Natural killer cell (primary cell): ENCODE measurements around the gene CCDC186. TPM values are rescaled to one million over a fixed set of nuclear protein-coding genes. Genes with fewer than 3 reads are reported as not detected.

Experiments used
- ATAC-seq, 3 donors: fragments of 150-1000 bp in 2 of 3; fragments of 200-7000 bp in 1 of 3; cut with Tn5 transposase; 1 replicate in 1 of 3; 2 replicates in 2 of 3; pipeline ENCODE4 v1.10.0; 2021; ENCODE audit warnings: mild to moderate bottlenecking in 2 of 3, moderate library complexity in 2 of 3
- DNase-seq, 2 donors: peaks; one replicate each; pipeline versions ENCODE4 v3.0.0 to v3.0.0-alpha.2; 2013 to 2021; ENCODE audit warnings: mixed read lengths in 1 of 2
- H3K27ac ChIP-seq: one replicate; pipeline ENCODE4 v1.5.1; 2013; ENCODE audit warnings: mild to moderate bottlenecking, low read length
- H3K27me3 ChIP-seq: one replicate; pipeline ENCODE4 v1.6.1; 2013; ENCODE audit warnings: low read length; ENCODE audit not compliant: control insufficient read depth, insufficient read depth
- H3K36me3 ChIP-seq: one replicate; pipeline ENCODE4 v1.6.1; 2013; ENCODE audit warnings: low read length; ENCODE audit not compliant: control insufficient read depth, insufficient read depth
- H3K4me1 ChIP-seq: one replicate; pipeline ENCODE4 v1.6.1; 2013; ENCODE audit warnings: low read length; ENCODE audit not compliant: control insufficient read depth, insufficient read depth
- H3K4me3 ChIP-seq: one replicate; pipeline ENCODE4 v1.5.1; 2013; ENCODE audit warnings: low read length
- H3K9me3 ChIP-seq: one replicate; pipeline ENCODE4 v1.6.1; 2013; ENCODE audit warnings: low read length; ENCODE audit not compliant: control insufficient read depth, insufficient read depth
- H3K27ac Mint-ChIP-seq, 2 donors: one replicate each; pipeline ENCODE4 v1.8.0; 2022; ENCODE audit warnings: mild to moderate bottlenecking in 2 of 2, mixed read lengths in 2 of 2, moderate library complexity in 1 of 2
- H3K27me3 Mint-ChIP-seq, 2 donors: one replicate each; pipeline ENCODE4 v1.8.0; 2022; ENCODE audit warnings: low read depth in 2 of 2, mixed read lengths in 2 of 2
- H3K36me3 Mint-ChIP-seq: one replicate; pipeline ENCODE4 v1.8.0; 2022; ENCODE audit warnings: mixed read lengths
- H3K4me1 Mint-ChIP-seq, 2 donors: one replicate each; pipeline ENCODE4 v1.8.0; 2022; ENCODE audit warnings: mixed read lengths in 2 of 2
- H3K4me3 Mint-ChIP-seq: one replicate; pipeline ENCODE4 v1.8.0; 2022; ENCODE audit warnings: mild to moderate bottlenecking, moderate library complexity, mixed read lengths
- H3K9me3 Mint-ChIP-seq, 2 donors: one replicate each; pipeline ENCODE4 v1.8.0; 2022; ENCODE audit warnings: mixed read lengths in 2 of 2
- WGBS: methylation state at CpG from one replicate; pipeline ENCODE4 v1.1.7; 2013; ENCODE audit warnings: missing lambda C conversion rate; ENCODE audit not compliant: insufficient coverage; 5-methylcytosine and 5-hydroxymethylcytosine counted together
- intact Hi-C: fragments of 100-400 bp; cut with micrococcal nuclease; formaldehyde crosslinking; loops from one replicate; pipeline ENCODE4 v1.14.2; 2022
- total RNA-seq, 4 donors: library from RNA; stranded (reverse); fragments of 120-200 nt in 1 of 4; gene quantifications; one replicate each; pipeline versions ENCODE4 v1.2.3 to v1.2.4, GENCODE V29; 2013 to 2022
- TF ChIP-seq, protein P1 (sequence below): fragments of 200-600 bp; IDR thresholded peaks from one replicate; pipeline ENCODE4 v1.8.0; 2022; ENCODE audit warnings: antibody characterized with exemption

The CCDC186 gene
- total RNA-seq, 3 donors from 2014 or later (not counting 1 experiment from before 2014, with no cell fraction given): 51.1 to 66.9 (median 54.0) TPM

DNA sequence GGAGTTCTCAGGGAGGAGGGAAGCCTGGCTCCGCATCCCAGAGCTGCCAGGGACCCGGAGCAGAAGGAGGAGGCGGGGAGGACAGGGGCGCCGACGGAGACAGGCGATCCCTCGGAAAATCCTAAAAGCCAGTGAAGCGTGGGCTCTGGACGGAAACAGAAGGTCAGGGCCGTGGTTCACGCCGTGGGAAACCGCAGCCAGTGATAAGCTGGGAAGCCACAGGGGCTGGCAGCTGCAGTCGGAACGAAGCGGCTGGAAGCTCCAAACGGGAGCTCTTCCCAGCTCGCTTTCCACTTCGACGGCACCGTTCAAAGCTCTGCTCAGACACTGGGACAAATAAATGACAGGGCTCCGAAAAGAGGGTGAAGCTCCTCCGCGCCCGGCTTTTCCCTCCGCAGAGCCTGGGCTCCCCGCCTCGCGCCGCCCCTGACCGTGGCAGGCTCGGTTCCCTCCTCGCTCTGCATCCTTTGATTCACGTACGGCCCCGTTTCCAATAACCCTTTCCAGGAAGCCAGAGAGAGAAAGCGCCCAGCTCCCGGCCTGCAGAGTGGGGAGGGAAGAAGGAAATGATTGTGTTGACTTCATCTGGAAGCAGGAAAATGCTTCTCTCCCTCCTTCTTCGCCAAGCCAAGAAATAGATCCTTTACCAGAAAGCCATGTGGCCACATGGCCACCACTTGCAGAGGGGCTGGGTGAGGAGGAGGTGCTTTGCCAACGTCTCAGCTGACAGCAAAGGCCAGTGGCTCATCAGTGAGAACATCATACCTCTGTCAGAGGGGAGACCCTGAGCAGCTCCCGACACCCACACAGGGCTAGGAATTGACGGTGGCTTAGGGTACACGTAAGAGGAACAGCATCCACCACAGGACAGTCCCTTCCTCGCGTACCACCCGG lies 72.9 kb downstream of the CCDC186 start:
- peaks cover 8% of the 10 kb centered on the region for H3K36me3 Mint-ChIP-seq
- intact Hi-C loops: no loop called here
- Histone ChIP-seq H3K36me3 (no peaks in the 10 kb centered on the region), H3K27me3 (peaks cover 13% of the 10 kb centered on the region), H3K4me1 (peaks cover 41% of the 10 kb centered on the region), H3K4me3 (no peak overlapping the region), H3K9me3 (no peaks in the 10 kb centered on the region), H3K27ac (no peak overlapping the region)
- H3K27me3 Mint-ChIP-seq: peaks cover 18 to 25% of the 10 kb centered on the region in 2 donors
- no peaks in the 10 kb centered on the region for H3K9me3 Mint-ChIP-seq
- no peak overlapping the region for H3K27ac Mint-ChIP-seq
- DNase-seq: peak in 1 of 2 donors; percentile 11
- H3K4me3 Mint-ChIP-seq: peak overlapping the region; percentile 83
- 14% methylated on average over 44 of the region's 47 CpGs for WGBS
- ATAC-seq: peak in 1 of 3 donors; percentile 30
- peaks cover 43 to 54% of the 10 kb centered on the region in 2 donors for H3K4me1 Mint-ChIP-seq
- TF ChIP-seq, protein P1, sequence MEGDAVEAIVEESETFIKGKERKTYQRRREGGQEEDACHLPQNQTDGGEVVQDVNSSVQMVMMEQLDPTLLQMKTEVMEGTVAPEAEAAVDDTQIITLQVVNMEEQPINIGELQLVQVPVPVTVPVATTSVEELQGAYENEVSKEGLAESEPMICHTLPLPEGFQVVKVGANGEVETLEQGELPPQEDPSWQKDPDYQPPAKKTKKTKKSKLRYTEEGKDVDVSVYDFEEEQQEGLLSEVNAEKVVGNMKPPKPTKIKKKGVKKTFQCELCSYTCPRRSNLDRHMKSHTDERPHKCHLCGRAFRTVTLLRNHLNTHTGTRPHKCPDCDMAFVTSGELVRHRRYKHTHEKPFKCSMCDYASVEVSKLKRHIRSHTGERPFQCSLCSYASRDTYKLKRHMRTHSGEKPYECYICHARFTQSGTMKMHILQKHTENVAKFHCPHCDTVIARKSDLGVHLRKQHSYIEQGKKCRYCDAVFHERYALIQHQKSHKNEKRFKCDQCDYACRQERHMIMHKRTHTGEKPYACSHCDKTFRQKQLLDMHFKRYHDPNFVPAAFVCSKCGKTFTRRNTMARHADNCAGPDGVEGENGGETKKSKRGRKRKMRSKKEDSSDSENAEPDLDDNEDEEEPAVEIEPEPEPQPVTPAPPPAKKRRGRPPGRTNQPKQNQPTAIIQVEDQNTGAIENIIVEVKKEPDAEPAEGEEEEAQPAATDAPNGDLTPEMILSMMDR: no peak

DNA sequence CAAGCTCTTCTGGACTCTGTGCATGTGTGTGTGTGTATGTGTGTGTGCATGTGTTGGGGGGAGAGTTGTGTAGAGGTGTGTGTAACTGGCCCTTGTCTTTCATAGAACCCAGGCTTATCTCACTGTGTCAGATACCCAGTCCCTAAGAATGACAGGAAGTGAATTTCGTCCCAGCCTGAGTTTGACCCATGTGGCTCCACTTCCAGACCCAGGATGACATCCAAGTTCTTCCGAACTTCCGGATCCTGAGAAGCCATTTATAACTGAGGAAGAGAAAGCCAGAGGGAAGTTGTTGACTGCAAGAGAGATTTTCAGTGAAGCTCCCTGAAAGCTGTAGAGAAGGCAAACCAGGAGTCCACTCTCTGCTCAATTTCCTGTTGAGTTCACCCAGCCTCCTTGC lies 77.1 kb downstream of the CCDC186 start:
- H3K36me3 ChIP-seq: no peaks in the 10 kb centered on the region
- H3K4me1 ChIP-seq: peaks cover 55% of the 10 kb centered on the region
- H3K4me3 ChIP-seq: no peak overlapping the region
- peaks cover 13% of the 10 kb centered on the region for H3K27me3 ChIP-seq
- no peaks in the 10 kb centered on the region for H3K9me3 Mint-ChIP-seq
- peaks cover 16 to 18% of the 10 kb centered on the region in 2 donors for H3K27me3 Mint-ChIP-seq
- peaks cover 54 to 65% of the 10 kb centered on the region in 2 donors for H3K4me1 Mint-ChIP-seq
- H3K9me3 ChIP-seq: no peaks in the 10 kb centered on the region
- peak overlapping the region in 1 of 2 donors; percentile 78 for H3K27ac Mint-ChIP-seq
- H3K4me3 Mint-ChIP-seq: peak overlapping the region; percentile 84
- no peak for DNase-seq
- H3K27ac ChIP-seq: no peak overlapping the region
- 70% methylated on average over 3 of the region's 3 CpGs for WGBS
- no peak for ATAC-seq
- intact Hi-C loops: no loop called here
- TF ChIP-seq, protein P1: no peak
- H3K36me3 Mint-ChIP-seq: peaks cover 8% of the 10 kb centered on the region

DNA sequence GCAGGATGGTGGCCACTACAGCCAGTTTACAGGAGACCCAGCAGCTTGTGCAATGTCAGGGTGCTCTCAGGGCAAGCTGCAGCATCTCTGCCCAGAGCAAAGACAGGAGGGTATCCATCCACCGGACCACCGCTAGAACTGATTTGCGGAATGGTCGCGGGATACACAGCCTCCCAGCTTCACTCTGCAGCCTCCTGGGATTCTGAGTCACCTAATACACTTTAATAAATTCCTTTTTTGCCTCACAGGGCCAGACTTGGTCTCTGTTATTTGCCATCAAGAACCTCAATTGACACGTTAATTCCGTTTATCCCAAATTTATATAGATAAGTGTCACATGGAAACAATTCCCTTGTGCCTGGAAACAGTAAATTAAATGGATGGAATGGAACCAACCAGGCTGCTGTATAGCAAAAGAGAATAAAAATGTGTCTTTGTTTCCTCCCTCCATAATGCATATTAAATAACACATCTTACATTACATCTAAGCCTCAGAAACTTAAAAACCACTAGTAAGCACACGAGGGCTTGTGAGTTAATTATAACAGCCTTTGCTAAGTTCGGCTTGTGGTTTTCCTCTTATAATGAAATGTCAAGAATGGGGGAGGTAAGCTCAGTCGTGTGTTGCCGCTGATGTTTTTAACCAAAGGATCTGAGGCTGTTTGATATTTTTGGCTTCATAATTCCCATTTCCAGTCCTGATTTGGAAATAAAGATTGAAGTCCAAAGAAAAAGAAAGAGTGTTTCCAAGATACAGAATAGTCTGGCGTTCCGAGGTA lies 78.3 kb downstream of the CCDC186 start:
- Mint-ChIP-seq H3K9me3 (no peaks in the 10 kb centered on the region), H3K27me3 (peaks cover 10% of the 10 kb centered on the region in 2 donors), H3K4me1 (peaks cover 47 to 54% of the 10 kb centered on the region in 2 donors), H3K36me3 (peaks cover 8% of the 10 kb centered on the region), H3K4me3 (peak overlapping the region; percentile 84), H3K27ac (peak overlapping the region; percentile 75 to 78)
- intact Hi-C loops: no loop called here
- Histone ChIP-seq H3K4me3 (no peak overlapping the region), H3K36me3 (no peaks in the 10 kb centered on the region), H3K9me3 (no peaks in the 10 kb centered on the region), H3K4me1 (peaks cover 48% of the 10 kb centered on the region), H3K27me3 (peaks cover 3% of the 10 kb centered on the region), H3K27ac (no peak overlapping the region)
- DNase-seq: peak in 1 of 2 donors; percentile 48
- 43% methylated on average over 12 of the region's 13 CpGs for WGBS
- TF ChIP-seq, protein P1: no peak
- peak; percentile 75 to 86 (median 83) for ATAC-seq
